CD4-positive, alpha-beta T cell treated with Interleukin-15 for 4 hours (primary cell): Measurements from ENCODE around the gene ECM1.

ENCODE experiments used
- DNase-seq: peaks from one replicate; pipeline ENCODE4 v3.0.0-alpha.2; 2020; ENCODE audit warnings: low spot score

Gene ECM1

DNA sequence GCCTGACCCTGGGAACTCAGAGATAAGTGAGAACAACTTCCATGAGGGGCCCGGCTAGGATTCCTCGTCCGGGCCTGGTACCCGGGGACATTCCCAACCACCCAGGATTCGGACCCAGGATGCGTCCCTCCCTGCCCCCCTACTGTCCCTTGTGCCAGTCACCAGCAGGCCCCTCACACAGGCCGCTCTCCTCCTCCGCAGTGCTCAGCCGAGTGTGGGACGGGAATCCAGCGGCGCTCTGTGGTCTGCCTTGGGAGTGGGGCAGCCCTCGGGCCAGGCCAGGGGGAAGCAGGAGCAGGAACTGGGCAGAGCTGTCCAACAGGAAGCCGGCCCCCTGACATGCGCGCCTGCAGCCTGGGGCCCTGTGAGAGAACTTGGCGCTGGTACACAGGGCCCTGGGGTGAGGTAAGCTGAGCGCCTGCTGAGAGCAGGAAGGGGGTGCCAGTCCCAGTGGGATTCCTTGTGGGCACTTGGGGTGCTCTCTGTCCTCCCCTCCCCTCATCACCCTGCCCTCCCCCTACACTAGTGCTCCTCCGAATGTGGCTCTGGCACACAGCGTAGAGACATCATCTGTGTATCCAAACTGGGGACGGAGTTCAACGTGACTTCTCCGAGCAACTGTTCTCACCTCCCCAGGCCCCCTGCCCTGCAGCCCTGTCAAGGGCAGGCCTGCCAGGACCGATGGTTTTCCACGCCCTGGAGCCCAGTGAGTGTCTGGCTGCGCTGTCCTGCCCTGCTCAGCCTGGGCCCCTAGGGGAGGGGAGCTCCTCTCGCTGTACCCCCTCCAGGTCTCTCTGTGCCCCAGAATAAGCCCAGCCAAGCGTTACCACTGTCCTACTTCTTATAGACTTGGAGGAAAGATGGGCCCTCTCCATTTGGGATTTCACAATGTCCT lies 51.1 kb downstream of the ECM1 start:
- DNase-seq = no peak

DNA sequence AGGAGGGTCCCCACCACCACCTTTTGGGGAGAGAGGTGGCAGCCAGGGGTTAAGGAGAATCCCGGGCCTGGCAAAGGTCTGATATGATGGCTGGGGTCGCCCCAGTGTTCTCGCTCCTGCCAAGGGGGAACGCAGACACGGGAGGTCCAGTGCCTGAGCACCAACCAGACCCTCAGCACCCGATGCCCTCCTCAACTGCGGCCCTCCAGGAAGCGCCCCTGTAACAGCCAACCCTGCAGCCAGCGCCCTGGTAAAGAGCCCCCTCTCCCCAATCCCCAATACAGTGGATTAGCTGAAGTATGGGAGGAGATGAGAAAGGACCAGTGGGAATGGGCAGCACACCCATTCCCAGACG lies 51.7 kb downstream of the ECM1 start:
- no peak for DNase-seq

DNA sequence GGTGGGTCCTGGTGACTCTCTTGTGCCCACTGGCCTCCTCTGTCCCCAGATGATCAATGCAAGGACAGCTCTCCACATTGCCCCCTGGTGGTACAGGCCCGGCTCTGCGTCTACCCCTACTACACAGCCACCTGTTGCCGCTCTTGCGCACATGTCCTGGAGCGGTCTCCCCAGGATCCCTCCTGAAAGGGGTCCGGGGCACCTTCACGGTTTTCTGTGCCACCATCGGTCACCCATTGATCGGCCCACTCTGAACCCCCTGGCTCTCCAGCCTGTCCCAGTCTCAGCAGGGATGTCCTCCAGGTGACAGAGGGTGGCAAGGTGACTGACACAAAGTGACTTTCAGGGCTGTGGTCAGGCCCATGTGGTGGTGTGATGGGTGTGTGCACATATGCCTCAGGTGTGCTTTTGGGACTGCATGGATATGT lies 52.1 kb downstream of the ECM1 start:
- DNase-seq = peak; percentile 75

DNA sequence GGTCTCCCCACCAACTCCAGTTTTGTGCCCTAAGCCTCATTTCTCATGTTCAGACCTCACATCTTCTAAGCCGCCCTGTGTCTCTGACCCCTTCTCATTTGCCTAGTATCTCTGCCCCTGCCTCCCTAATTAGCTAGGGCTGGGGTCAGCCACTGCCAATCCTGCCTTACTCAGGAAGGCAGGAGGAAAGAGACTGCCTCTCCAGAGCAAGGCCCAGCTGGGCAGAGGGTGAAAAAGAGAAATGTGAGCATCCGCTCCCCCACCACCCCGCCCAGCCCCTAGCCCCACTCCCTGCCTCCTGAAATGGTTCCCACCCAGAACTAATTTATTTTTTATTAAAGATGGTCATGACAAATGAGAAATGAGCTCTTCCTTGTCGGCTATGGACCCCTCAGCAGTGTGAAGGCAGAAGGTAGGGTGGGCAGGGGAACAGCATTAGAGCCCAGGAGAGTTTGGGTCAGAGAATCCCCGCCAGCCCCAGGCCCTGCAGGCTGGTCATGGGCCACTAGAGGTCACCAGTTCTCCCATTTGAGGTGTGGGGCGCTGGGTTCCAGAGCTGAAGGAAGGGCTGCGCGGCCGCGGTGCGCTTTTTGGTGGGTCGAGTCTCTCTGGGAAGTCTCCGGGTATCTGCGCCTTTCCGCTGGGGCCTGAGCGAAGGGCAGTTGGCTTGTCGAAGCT lies 52.8 kb downstream of the ECM1 start:
- peak; percentile 86 for DNase-seq

- DNase-seq = peak; percentile 59
Observed at GRCh38 chr1:150561254-150561973, 53.5 kb downstream of the ECM1 start.

DNA sequence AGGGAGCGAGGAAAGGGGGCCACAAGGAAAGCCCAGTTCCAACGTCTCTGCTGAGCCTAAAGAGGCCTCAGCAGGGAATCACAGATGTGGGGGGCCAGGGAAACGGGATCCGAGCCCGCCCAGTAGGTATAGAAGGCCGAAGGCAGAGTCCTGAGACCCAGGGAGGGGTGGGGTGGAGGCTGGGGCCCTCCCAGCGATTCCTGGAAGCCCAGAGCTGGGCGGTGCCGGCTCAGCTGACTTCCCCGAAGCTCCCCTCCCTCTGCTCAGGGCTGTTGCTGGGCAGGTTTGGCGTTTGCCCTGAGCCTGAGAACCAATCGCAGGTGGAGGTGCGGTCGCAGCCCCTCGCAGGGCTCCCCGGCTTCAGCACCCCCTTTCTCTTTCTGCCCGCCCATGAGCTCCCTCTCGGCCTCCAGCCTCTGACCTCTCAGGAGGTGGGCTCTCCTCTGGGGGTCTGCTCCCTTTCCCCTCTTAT lies 54.1 kb downstream of the ECM1 start:
- DNase-seq = peak; percentile 93

DNA sequence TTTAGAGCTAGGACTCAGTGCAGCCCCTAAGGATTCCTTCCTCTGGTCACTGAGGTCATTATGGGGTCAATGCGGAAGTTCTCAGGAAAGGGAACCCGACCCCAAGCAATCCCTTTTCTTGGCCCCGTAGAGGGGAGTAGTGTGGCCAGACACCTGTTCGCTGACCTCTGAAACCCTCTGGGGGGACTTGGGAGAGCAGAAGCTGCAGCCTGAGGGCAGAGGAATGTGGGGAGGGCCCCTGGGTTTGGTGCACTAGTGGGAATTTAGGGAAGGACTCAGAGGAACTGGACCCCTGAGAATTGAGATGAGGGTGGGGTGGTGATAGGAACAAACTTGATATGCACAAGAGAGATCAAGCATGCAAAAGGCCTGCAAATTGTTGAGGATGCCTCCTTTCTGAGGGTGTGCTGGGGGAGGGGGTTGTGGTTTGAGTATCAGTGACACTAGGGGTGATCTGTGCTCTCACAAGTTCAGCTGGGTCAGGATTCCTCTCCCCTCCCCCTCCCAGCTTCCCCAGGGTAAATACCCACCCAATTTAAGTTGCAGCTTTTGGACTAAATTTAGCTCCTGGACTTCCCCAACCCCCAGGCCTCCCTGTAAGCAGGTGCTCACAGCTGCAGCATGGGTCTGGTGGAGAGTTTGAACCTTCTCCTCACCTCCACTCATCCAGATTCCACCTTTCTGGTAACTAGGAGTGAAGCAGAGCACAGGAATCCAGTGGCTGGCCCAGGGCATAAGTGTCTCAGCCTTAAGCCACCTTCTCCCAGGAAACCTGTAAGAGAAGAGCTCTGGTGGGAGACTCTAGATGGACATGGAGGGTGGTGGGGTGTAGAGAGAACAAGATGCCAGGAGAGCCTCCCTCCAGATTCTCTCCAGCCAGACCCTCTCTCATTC lies 54.8 kb downstream of the ECM1 start:
- peak; percentile 87 for DNase-seq
